WERI-Rb-1 (cell line): ENCODE results near the gene SLC45A3.

ENCODE experiments used
- DNase-seq: peaks from one replicate; pipeline ENCODE4 v3.0.0-alpha.2; 2020
- H3K27ac ChIP-seq: fragments of 250-450 bp; sonication (Bioruptor Pico); 2 replicates; pipeline ENCODE4 v1.5.1; 2020; ENCODE audit warnings: mild to moderate bottlenecking, moderate library complexity
- H3K27me3 ChIP-seq: fragments of 250-450 bp; sonication (Bioruptor Pico); 2 replicates; pipeline ENCODE4 v1.5.1; 2021; ENCODE audit warnings: mild to moderate bottlenecking, low read depth, moderate library complexity; ENCODE audit not compliant: insufficient read depth, severe bottlenecking
- H3K36me3 ChIP-seq: fragments of 250-450 bp; sonication (Bioruptor Pico); 2 replicates; pipeline ENCODE4 v1.5.1; 2020; ENCODE audit warnings: mild to moderate bottlenecking, moderate library complexity
- H3K4me3 ChIP-seq: 2 replicates; pipeline ENCODE4 v1.5.1; 2011; ENCODE audit warnings: low read depth, mild to moderate bottlenecking, control low read depth, low read length
- H3K9me3 ChIP-seq: fragments of 250-450 bp; sonication (Bioruptor Pico); 2 replicates; pipeline ENCODE4 v1.5.1; 2021; ENCODE audit warnings: mild to moderate bottlenecking, moderate library complexity; ENCODE audit not compliant: severe bottlenecking
- TF ChIP-seq, protein P1 (sequence below): IDR thresholded peaks from 2 replicates; pipeline ENCODE4 v1.5.1; 2011; ENCODE audit warnings: low read depth, mild to moderate bottlenecking, control low read depth, inconsistent platforms, low read length

Gene SLC45A3

DNA sequence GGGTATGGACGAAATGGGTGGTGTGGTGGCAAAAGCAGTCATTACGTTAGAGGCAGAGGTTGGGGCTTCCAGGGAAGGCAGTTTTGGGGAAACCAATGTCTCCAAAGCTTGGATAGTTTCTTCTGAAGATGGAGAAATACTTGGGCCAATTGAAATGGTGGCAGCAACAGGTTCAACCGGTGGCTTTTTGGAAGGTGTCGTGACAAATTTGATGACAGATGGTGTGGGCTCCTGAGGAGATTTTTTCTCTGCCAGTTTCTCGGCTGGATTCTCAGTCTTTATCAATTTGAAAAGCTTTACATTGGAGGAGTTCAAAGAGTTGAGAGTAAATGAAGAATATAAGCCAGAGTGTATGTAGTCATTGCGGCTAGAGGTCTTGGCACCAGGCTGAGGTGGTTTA is 60.0 kb downstream of the SLC45A3 start:
- Histone ChIP-seq H3K9me3 (no peaks in the 10 kb centered on the region), H3K36me3 (peaks cover 82% of the 10 kb centered on the region), H3K27ac (no peak overlapping the region), H3K27me3 (no peaks in the 10 kb centered on the region), H3K4me3 (no peak overlapping the region)
- TF ChIP-seq, protein P1, sequence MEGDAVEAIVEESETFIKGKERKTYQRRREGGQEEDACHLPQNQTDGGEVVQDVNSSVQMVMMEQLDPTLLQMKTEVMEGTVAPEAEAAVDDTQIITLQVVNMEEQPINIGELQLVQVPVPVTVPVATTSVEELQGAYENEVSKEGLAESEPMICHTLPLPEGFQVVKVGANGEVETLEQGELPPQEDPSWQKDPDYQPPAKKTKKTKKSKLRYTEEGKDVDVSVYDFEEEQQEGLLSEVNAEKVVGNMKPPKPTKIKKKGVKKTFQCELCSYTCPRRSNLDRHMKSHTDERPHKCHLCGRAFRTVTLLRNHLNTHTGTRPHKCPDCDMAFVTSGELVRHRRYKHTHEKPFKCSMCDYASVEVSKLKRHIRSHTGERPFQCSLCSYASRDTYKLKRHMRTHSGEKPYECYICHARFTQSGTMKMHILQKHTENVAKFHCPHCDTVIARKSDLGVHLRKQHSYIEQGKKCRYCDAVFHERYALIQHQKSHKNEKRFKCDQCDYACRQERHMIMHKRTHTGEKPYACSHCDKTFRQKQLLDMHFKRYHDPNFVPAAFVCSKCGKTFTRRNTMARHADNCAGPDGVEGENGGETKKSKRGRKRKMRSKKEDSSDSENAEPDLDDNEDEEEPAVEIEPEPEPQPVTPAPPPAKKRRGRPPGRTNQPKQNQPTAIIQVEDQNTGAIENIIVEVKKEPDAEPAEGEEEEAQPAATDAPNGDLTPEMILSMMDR: no peak
- no peak for DNase-seq

GRCh38 chr1:205619376-205619775 is 60.9 kb downstream of the SLC45A3 start:
- peaks cover 89% of the 10 kb centered on the region for H3K36me3 ChIP-seq
- TF ChIP-seq, protein P1: no peak
- no peaks in the 10 kb centered on the region for H3K9me3 ChIP-seq
- no peaks in the 10 kb centered on the region for H3K27me3 ChIP-seq
- no peak overlapping the region for H3K4me3 ChIP-seq
- DNase-seq: no peak
- no peak overlapping the region for H3K27ac ChIP-seq

DNA sequence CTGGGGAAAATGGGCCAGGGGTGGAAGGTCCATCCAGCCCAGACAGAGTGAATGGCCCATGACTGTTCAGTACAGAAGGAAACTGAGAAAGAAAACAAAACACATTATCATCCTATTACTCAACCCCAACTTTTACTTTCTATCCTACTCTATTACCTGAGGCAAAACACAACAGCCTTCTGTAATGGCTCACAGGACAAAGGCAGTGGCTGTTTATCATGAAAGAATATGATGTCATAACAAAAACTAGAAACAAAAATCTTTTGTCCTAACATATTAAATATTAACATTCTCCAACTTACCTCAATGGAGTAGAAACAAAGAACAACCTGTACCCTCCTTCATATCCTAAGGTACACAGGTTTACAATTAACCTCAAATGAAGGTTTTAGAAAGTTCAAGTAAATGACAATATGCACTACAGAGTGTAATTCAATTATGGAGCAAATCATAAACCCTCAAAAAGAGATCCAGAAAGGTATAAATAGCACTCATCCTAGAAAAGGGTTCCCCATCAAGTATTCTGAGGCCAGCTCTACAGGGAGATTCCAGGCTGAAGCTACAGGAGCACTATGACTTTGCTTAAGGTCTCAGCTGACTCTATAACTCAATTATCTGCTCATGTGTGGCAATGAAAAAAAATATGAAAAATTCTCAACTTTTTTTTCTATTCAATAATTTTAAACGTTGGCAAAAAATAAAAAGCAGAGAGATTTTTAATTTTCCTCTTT is 63.6 kb downstream of the SLC45A3 start:
- Histone ChIP-seq H3K27ac (no peak overlapping the region), H3K36me3 (peaks cover 87% of the 10 kb centered on the region), H3K27me3 (no peaks in the 10 kb centered on the region), H3K9me3 (no peaks in the 10 kb centered on the region), H3K4me3 (no peak overlapping the region)
- DNase-seq: no peak
- TF ChIP-seq, protein P1: no peak

DNA sequence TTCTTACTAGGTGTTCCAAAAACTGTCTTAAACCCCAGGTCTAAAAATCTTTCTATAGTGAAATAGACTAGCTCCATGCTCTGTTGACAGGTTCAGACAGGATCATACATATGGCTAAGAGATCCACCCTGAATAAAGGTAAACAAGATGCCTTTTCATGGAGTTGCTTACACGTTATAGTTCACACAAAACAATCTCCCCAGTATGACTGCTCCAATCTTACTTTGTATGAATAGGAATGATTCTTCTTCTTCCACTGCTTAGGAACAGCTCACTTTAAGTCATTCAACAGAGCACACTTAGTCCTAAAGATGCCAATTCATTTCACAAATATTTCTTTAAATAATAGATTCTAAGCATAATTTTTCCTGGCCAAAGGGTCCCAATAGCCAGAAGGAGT is 64.5 kb downstream of the SLC45A3 start:
- TF ChIP-seq, protein P1: no peak
- H3K27ac ChIP-seq: no peak overlapping the region
- H3K27me3 ChIP-seq: no peaks in the 10 kb centered on the region
- peaks cover 89% of the 10 kb centered on the region for H3K36me3 ChIP-seq
- no peak overlapping the region for H3K4me3 ChIP-seq
- H3K9me3 ChIP-seq: no peaks in the 10 kb centered on the region
- no peak for DNase-seq

GRCh38 chr1:205613854-205614412 is 66.4 kb downstream of the SLC45A3 start:
- H3K27ac ChIP-seq: no peak overlapping the region
- peaks cover 78% of the 10 kb centered on the region for H3K36me3 ChIP-seq
- no peaks in the 10 kb centered on the region for H3K9me3 ChIP-seq
- no peak for DNase-seq
- H3K4me3 ChIP-seq: no peak overlapping the region
- TF ChIP-seq, protein P1: no peak
- H3K27me3 ChIP-seq: no peaks in the 10 kb centered on the region

DNA sequence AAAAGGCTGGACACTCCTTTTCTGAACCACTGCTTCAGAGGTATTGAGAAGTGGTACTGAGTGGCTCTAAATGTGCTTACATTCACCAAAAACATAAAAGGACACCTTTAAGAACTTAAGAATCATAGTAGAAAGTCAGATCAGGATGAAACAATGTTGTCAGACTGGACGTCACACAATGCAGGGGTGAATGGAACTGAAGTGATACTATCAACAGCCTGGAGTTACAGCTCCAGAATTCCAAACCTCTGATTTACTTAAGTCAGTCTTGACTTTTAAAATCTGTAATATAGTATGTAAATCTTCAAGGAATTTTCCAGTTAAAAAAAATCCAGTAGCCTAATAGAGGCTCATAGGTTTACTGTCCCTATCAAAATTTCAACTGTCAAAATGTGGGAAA is 67.8 kb downstream of the SLC45A3 start:
- Histone ChIP-seq H3K36me3 (peaks cover 64% of the 10 kb centered on the region), H3K4me3 (no peak overlapping the region), H3K27ac (no peak overlapping the region), H3K27me3 (no peaks in the 10 kb centered on the region), H3K9me3 (no peaks in the 10 kb centered on the region)
- no peak for DNase-seq
- TF ChIP-seq, protein P1: no peak
